Stimulated activated naive CD8-positive, alpha-beta T cell treated with anti-CD3 and anti-CD28 coated beads, Interleukin-15, Interleukin-2, amounts not matched to agents 100 ng/mL and 50 ng/mL, for 24 hours (primary cell): ENCODE results near the gene CTNNA3.

ENCODE experiments used
- H3K27ac Mint-ChIP-seq: one replicate; pipeline ENCODE4 v1.8.0; 2021; ENCODE audit warnings: mild to moderate bottlenecking, mixed read lengths
- H3K27me3 Mint-ChIP-seq: one replicate; pipeline ENCODE4 v1.8.0; 2021; ENCODE audit warnings: mixed read lengths
- H3K36me3 Mint-ChIP-seq: one replicate; pipeline ENCODE4 v1.8.0; 2021; ENCODE audit warnings: low read depth, mixed read lengths
- H3K4me1 Mint-ChIP-seq: one replicate; pipeline ENCODE4 v1.8.0; 2021; ENCODE audit warnings: low read depth, mixed read lengths
- H3K4me3 Mint-ChIP-seq: one replicate; pipeline ENCODE4 v1.8.0; 2021; ENCODE audit warnings: mild to moderate bottlenecking, mixed read lengths
- H3K9me3 Mint-ChIP-seq: one replicate; pipeline ENCODE4 v1.8.0; 2021; ENCODE audit warnings: mixed read lengths

Gene CTNNA3

GRCh38 chr10:66472156-66472555 lies 1223.8 kb downstream of the CTNNA3 start:
- H3K27ac Mint-ChIP-seq = no peak overlapping the region
- peaks cover 5% of the 10 kb centered on the region for H3K9me3 Mint-ChIP-seq
- no peaks in the 10 kb centered on the region for H3K4me1 Mint-ChIP-seq
- H3K27me3 Mint-ChIP-seq = no peaks in the 10 kb centered on the region
- H3K4me3 Mint-ChIP-seq = no peak overlapping the region
- no peaks in the 10 kb centered on the region for H3K36me3 Mint-ChIP-seq

GRCh38 chr10:66467042-66467441 lies 1229.0 kb downstream of the CTNNA3 start:
- peaks cover 11% of the 10 kb centered on the region for H3K9me3 Mint-ChIP-seq
- no peak overlapping the region for H3K27ac Mint-ChIP-seq
- H3K4me3 Mint-ChIP-seq = no peak overlapping the region
- no peaks in the 10 kb centered on the region for H3K27me3 Mint-ChIP-seq
- no peaks in the 10 kb centered on the region for H3K36me3 Mint-ChIP-seq
- H3K4me1 Mint-ChIP-seq = no peaks in the 10 kb centered on the region

GRCh38 chr10:66466622-66467021 lies 1229.4 kb downstream of the CTNNA3 start:
- H3K36me3 Mint-ChIP-seq = no peaks in the 10 kb centered on the region
- no peak overlapping the region for H3K27ac Mint-ChIP-seq
- peaks cover 11% of the 10 kb centered on the region for H3K9me3 Mint-ChIP-seq

GRCh38 chr10:66463611-66464010 lies 1232.4 kb downstream of the CTNNA3 start:
- H3K4me3 Mint-ChIP-seq = no peak overlapping the region
- H3K9me3 Mint-ChIP-seq = peaks cover 16% of the 10 kb centered on the region
- H3K27ac Mint-ChIP-seq = no peak overlapping the region
- no peaks in the 10 kb centered on the region for H3K4me1 Mint-ChIP-seq
- H3K27me3 Mint-ChIP-seq = no peaks in the 10 kb centered on the region
- H3K36me3 Mint-ChIP-seq = no peaks in the 10 kb centered on the region

More at GRCh38 chr10:66466622-66467021, 1229.4 kb downstream of the CTNNA3 start:
- no peaks in the 10 kb centered on the region for H3K27me3 Mint-ChIP-seq
- H3K4me1 Mint-ChIP-seq = no peaks in the 10 kb centered on the region
- no peak overlapping the region for H3K4me3 Mint-ChIP-seq

- no peaks in the 10 kb centered on the region for H3K4me1 Mint-ChIP-seq
- no peak overlapping the region for H3K4me3 Mint-ChIP-seq
- no peaks in the 10 kb centered on the region for H3K27me3 Mint-ChIP-seq
- H3K27ac Mint-ChIP-seq = no peak overlapping the region
- H3K9me3 Mint-ChIP-seq = peaks cover 8% of the 10 kb centered on the region
- no peaks in the 10 kb centered on the region for H3K36me3 Mint-ChIP-seq
Measured at GRCh38 chr10:66457629-66458028, 1238.4 kb downstream of the CTNNA3 start.

GRCh38 chr10:66455304-66455703 lies 1240.7 kb downstream of the CTNNA3 start:
- peaks cover 8% of the 10 kb centered on the region for H3K9me3 Mint-ChIP-seq
- H3K27ac Mint-ChIP-seq = no peak overlapping the region
- H3K4me1 Mint-ChIP-seq = no peaks in the 10 kb centered on the region
- no peak overlapping the region for H3K4me3 Mint-ChIP-seq
- H3K36me3 Mint-ChIP-seq = no peaks in the 10 kb centered on the region
- no peaks in the 10 kb centered on the region for H3K27me3 Mint-ChIP-seq

- Mint-ChIP-seq H3K9me3 (peaks cover 8% of the 10 kb centered on the region), H3K36me3 (no peaks in the 10 kb centered on the region), H3K4me1 (no peaks in the 10 kb centered on the region), H3K27me3 (no peaks in the 10 kb centered on the region), H3K4me3 (no peak overlapping the region), H3K27ac (no peak overlapping the region)
Measured at GRCh38 chr10:66440568-66440967, 1255.4 kb downstream of the CTNNA3 start.

GRCh38 chr10:66414943-66415342 lies 1281.1 kb downstream of the CTNNA3 start:
- peaks cover 5% of the 10 kb centered on the region for H3K9me3 Mint-ChIP-seq
- H3K27me3 Mint-ChIP-seq = no peaks in the 10 kb centered on the region
- no peaks in the 10 kb centered on the region for H3K36me3 Mint-ChIP-seq
- H3K27ac Mint-ChIP-seq = no peak overlapping the region
- no peaks in the 10 kb centered on the region for H3K4me1 Mint-ChIP-seq
- H3K4me3 Mint-ChIP-seq = no peak overlapping the region

GRCh38 chr10:66405566-66405965 lies 1290.4 kb downstream of the CTNNA3 start:
- H3K27me3 Mint-ChIP-seq = no peaks in the 10 kb centered on the region
- no peaks in the 10 kb centered on the region for H3K4me1 Mint-ChIP-seq
- no peak overlapping the region for H3K27ac Mint-ChIP-seq
- no peak overlapping the region for H3K4me3 Mint-ChIP-seq
- H3K36me3 Mint-ChIP-seq = no peaks in the 10 kb centered on the region
- peaks cover 8% of the 10 kb centered on the region for H3K9me3 Mint-ChIP-seq

GRCh38 chr10:66398669-66399068 lies 1297.3 kb downstream of the CTNNA3 start:
- no peak overlapping the region for H3K27ac Mint-ChIP-seq
- H3K4me3 Mint-ChIP-seq = no peak overlapping the region
- no peaks in the 10 kb centered on the region for H3K36me3 Mint-ChIP-seq
- H3K27me3 Mint-ChIP-seq = no peaks in the 10 kb centered on the region
- H3K9me3 Mint-ChIP-seq = no peaks in the 10 kb centered on the region
- H3K4me1 Mint-ChIP-seq = no peaks in the 10 kb centered on the region

GRCh38 chr10:66394342-66395063 lies 1301.5 kb downstream of the CTNNA3 start:
- Mint-ChIP-seq H3K36me3 (no peaks in the 10 kb centered on the region), H3K4me3 (no peak overlapping the region), H3K27ac (no peak overlapping the region), H3K9me3 (no peaks in the 10 kb centered on the region), H3K27me3 (no peaks in the 10 kb centered on the region), H3K4me1 (no peaks in the 10 kb centered on the region)

GRCh38 chr10:66390926-66391325 lies 1305.1 kb downstream of the CTNNA3 start:
- Mint-ChIP-seq H3K36me3 (no peaks in the 10 kb centered on the region), H3K27ac (no peak overlapping the region), H3K27me3 (no peaks in the 10 kb centered on the region), H3K4me3 (no peak overlapping the region), H3K4me1 (no peaks in the 10 kb centered on the region), H3K9me3 (peaks cover 4% of the 10 kb centered on the region)

- Mint-ChIP-seq H3K9me3 (peaks cover 8% of the 10 kb centered on the region), H3K27ac (no peak overlapping the region), H3K4me1 (no peaks in the 10 kb centered on the region), H3K27me3 (no peaks in the 10 kb centered on the region), H3K36me3 (no peaks in the 10 kb centered on the region), H3K4me3 (no peak overlapping the region)
Measured at GRCh38 chr10:66381045-66381444, 1315.0 kb downstream of the CTNNA3 start.

- Mint-ChIP-seq H3K4me3 (no peak overlapping the region), H3K4me1 (no peaks in the 10 kb centered on the region), H3K27me3 (no peaks in the 10 kb centered on the region), H3K9me3 (peaks cover 6% of the 10 kb centered on the region), H3K36me3 (no peaks in the 10 kb centered on the region), H3K27ac (no peak overlapping the region)
Measured at GRCh38 chr10:66378117-66378876, 1317.7 kb downstream of the CTNNA3 start.

- Mint-ChIP-seq H3K9me3 (no peaks in the 10 kb centered on the region), H3K4me3 (no peak overlapping the region), H3K4me1 (no peaks in the 10 kb centered on the region), H3K27me3 (no peaks in the 10 kb centered on the region), H3K36me3 (no peaks in the 10 kb centered on the region), H3K27ac (no peak overlapping the region)
Measured at GRCh38 chr10:66368146-66368545, 1327.8 kb downstream of the CTNNA3 start.
